ENCODE results near the gene HCAR3. TPM values are rescaled to one million over a fixed set of nuclear protein-coding genes. Genes with fewer than 3 reads are reported as not detected.
"Not testable (repeated sequence)": the region's sequence is repeated elsewhere in the genome, so short reads cannot be mapped to it uniquely, and the experiment has no call there.

The HCAR3 gene
- not detected in 2 replicates for total RNA-seq (2014; rRNA removed; shearing (Covaris generic))

DNA sequence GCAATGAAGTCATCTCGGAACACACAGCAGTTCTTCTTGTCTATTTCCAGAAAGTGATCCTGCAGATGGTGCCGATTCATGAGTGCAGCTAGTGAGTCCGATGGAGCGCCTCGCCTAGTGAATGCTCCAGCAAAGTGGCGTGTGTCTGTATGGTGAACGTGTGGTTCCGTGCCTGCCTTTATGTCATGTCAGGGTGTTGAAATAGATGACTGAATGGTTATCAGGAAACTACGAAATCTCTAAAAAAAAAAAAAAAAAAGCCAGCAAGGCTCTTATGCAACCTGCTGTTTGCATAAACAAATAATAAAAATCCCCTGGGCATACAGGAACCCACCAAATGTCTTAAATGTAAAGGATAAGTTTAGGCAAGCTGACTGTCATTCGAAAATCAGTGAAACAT is at the start of gene HCAR3:
Gene HCAR3 (minus strand): TSS at position 154 of the 400 bp plus-strand sequence. CDS start 74 bp downstream, at position 80.
- DNase-seq (ENCODE audit: low spot score), result not testable (repeated sequence)

DNA sequence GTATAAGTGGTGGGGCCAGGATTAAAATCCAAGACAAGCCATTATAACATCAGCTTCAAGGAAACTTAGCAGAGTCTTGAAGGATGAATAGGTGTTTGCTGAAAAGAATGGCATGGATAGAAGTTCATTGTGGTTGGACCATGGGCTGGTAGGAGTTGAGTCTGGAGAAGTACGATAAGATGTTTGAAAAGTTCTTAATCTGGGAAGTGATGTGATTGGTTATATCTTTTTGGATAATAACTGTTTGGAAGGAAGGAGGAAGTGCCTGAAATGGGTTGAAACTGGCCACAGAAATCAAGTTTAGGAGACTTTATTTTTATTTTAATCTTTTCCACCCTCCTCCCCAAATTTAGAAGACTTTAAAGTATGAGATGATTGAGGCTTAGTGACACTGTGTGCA is 41.0 kb upstream of the HCAR3 start:
- no peak for DNase-seq (ENCODE audit: low spot score)

DNA sequence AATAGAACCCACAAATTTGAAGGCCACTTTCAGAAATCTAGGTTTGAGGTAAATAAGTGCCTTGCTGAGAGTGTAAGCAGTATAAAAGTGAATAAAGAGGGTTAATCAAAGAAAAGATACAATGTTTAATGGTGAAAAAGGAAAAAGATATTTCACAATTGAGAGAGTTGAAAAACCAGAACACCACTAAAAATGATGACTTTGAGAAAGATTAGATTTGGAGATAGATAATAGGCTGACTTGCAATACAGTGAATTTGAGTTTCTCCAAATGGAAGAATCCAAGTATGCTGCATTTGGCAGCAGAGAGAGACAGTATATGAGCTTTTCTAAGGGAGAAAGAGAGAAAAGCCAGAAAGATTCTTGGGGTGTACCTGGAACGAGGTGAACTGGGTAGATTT is 38.2 kb upstream of the HCAR3 start:
- no peak for DNase-seq (ENCODE audit: low spot score)

- no peak for DNase-seq (ENCODE audit: low spot score)
Observed at GRCh38 chr12:122753319-122753650, 36.7 kb upstream of the HCAR3 start.

DNA sequence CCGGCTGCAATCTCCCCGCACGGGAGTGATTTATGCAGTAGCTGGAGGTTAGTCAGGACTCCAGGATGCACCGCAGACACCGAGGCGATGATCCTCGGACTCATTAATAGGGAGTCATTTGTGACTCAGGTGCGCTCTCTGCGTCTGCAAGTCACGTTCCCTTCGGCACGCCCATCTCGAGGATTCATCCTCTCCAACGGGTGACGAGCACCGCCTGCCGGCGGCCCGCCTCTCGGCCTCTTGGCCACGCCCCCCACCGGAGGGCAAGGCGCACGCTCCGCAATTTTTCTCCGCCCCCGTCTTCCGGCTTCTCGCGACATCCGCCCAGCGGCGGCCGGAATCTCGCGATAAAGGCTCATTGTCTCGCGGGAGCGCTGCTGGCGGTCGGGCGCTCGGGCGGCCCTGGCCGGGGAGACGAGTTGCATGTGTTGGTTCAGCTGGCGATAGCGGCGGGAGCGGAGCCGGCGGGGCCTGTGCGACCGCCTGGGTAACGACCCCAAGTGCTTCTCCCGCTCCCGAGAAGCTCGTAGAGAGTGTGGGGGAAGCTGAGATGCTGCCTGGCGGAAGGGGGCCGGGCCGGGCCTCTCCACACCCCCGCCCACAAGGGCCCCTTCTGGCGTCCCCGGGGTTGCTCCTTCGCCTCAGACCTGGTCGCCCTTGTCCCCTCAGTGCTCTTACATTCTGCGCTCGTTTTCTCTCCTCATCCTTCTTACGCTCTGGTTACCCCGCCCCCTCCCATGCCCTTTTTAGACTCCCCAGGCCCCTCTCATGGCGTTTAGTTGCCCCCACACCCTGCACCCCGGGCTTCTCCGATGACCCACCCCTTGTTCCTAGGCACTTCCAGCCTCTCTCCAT is 36.1 kb upstream of the HCAR3 start, which contains the start of gene DENR:
Gene DENR (plus strand): TSS at position 361 of the 855 bp plus-strand sequence. CDS start 878 bp downstream, outside the sequence.
- peak; percentile 96 for DNase-seq (ENCODE audit: low spot score)

- not testable (repeated sequence) for DNase-seq (ENCODE audit: low spot score)
Observed at GRCh38 chr12:122750781-122751515, 34.3 kb upstream of the HCAR3 start.

DNA sequence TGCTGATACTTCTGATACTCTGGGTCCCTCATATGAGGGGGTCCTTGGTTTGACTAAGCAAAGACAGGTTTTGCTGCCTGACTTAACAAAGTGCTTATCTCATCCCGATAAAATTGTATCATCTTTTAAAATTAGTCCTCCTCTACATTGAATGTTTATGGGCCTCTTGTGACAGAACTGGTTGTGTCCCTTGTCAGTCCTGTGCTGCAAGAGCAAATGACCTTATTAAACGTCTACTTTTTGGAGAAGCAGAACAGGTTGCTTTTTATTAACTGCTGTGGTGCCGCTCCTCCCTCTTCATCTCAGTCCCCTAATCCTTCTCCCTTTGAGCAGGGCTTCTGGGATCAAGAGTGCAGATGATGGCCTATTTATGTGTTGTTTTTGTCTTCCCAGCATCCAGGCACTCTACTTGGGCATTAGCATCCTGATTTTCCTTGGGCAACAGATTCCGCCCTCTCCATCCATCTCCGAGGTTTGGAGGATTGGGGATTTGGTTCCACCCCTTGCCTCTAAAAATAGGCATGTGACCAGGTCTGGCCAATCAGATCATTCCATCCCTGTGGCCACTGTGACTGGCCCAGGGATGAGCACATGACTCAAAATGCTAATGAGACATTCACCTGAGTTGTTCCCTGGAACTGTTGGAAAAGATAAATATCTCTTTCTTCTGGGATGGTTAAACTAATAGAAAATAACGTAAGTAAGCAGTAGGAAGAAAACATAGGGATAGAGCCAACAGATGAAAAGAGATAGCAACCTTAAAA is 33.1 kb upstream of the HCAR3 start:
- DNase-seq (ENCODE audit: low spot score), result peak; percentile 16

- no peak for DNase-seq (ENCODE audit: low spot score)
Observed at GRCh38 chr12:122747224-122748135, 30.9 kb upstream of the HCAR3 start.

DNA sequence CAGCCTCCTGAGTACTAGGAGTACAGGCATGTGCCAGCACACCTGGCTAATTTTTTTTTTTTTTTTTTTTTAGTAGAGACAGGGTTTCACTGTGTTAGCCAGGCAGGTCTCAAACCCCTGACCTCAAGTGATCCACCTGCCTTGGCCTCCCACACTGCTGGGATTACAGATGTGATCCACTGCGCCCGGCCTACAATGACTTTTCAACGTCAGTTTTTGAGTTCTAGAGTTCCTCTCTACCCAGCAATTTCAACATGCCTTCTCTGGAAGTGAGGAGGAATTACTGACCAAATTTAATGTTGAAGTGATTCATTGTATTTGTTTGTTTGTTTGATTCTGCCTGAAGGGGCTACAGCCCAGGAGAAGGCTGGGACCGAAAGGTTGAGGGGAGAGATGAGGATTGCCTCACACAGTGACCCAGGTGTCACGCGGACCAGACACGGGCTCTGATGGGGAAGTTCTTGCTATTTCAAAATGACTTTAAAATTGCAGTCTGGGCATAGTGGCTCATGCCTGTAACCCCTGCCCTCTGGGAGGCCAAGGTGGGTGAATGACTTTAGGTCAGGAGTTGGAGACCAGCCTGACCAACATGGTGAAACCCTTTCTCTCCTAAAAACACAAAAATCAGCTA is 27.4 kb upstream of the HCAR3 start:
- no peak for DNase-seq (ENCODE audit: low spot score)

DNA sequence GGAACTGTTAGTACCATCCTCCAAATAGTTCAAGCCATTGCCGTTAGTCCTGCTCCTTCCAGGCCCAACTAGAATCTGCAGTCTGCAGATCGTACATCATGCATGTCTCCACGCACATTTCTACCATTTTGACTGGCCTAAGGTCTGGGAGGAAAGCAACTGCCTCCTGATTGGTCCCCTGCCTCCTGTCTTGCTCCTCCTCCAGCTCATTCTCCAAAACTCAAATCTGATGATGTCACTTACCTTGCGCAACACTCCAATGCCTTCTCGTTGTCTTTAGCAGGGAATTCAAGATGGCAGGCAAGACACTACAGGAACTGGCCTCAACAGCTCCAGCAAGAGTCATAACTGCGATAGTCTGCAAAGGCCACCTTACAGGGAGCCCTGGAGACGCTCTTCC is 23.7 kb upstream of the HCAR3 start:
- DNase-seq (ENCODE audit: low spot score), result peak; percentile 14

GRCh38 chr12:122738571-122738970 is 22.0 kb upstream of the HCAR3 start:
- peak; percentile 18 for DNase-seq (ENCODE audit: low spot score)

DNA sequence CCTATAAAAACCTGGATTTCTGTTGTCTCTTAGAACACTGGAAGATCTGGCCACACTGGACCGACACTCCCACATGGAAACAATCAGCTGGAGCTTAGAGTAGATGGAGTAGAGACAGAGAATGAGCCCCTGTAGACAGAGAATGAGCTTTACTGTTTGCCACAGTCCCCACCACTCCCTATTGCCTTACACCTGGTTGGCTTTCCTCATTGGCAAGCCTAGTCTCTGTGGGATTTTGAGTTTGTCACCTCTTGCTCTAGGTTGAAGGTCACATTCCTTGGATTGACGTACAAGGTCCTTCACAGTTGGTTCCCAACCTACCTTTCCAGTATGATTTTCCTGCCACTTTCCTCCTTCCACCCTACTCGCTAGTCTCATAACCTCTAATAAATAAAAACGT is 16.0 kb upstream of the HCAR3 start:
- no peak for DNase-seq (ENCODE audit: low spot score)

- no peak for DNase-seq (ENCODE audit: low spot score)
Observed at GRCh38 chr12:122732170-122732569, 15.6 kb upstream of the HCAR3 start.

DNA sequence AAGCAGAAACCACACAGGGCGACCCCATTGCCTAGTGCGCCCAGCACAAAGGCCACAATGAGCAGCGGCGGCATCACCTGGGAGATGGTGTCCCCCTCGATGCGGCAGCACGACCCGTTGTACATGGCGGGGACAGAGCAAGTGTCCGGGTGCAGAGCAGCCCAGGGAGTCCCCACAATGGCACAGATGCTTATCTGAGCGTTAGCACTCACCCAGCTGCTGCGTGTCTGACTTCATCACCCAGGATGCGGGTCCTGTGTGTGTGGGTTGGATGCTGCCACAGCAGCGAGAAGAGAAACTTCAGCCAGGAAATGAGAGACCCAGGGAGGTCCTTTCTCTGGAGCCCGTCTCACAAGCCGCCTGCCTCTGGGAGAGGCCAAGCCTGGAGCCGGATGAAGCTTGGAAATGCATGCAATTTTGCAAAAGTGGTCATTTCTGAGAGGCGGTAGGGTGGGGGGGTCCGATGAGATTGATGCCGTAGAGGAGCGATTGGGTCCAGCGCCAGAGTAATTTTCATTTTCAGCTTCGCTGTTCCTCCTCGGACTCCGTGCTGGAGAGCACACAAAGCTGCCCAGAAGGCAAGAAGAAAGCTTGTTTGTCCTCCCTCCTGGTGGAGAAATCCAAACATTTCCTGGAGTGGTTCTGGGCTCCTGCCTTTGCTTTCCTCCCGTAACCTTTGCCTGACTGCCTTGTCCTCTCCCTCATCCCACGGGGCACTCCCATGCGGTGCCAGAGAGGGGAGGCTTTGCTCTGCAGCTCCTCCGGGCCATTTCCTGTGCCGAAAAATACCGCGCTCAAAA is 13.8 kb upstream of the HCAR3 start, which contains the start of gene HCAR1:
Gene HCAR1 (minus strand): TSS at position 630 of the 800 bp plus-strand sequence. CDS start 505 bp downstream, at position 125.
- DNase-seq (ENCODE audit: low spot score), result no peak

DNA sequence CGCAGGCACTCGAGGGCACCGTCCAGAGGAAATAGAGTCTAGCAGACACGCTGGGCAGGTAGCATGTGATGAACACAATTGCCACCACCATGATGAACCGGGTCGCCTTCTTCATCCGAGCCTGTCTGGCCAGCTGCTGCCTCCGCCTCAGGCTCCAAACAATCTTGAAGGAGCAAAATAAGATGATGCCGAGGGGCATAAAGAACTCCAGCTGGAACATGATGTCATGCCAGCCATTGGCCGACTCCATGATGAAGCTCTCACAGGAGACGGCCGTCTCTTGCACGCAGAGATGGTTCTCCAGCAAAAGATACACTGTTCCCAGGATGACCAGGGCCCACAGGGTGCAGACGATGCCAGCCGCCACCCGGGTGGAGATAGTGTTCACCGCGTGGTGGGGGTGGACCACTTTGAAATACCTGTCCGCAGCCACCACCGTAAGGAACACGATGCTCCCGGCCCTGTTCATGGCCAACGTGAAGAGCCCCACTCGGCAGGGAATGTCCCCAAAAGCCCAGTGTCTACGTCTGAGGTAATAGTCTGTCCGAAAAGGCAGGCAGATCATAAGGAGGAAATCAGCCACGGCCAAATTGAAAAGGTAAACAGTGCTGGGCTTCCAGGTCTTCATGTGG is 13.1 kb upstream of the HCAR3 start:
- no peak for DNase-seq (ENCODE audit: low spot score)

- DNase-seq (ENCODE audit: low spot score), result peak; percentile 66
Observed at GRCh38 chr12:122726080-122726558, 9.5 kb upstream of the HCAR3 start.

GRCh38 chr12:122725452-122726079 is 9.0 kb upstream of the HCAR3 start:
- no peak for DNase-seq (ENCODE audit: low spot score)

DNA sequence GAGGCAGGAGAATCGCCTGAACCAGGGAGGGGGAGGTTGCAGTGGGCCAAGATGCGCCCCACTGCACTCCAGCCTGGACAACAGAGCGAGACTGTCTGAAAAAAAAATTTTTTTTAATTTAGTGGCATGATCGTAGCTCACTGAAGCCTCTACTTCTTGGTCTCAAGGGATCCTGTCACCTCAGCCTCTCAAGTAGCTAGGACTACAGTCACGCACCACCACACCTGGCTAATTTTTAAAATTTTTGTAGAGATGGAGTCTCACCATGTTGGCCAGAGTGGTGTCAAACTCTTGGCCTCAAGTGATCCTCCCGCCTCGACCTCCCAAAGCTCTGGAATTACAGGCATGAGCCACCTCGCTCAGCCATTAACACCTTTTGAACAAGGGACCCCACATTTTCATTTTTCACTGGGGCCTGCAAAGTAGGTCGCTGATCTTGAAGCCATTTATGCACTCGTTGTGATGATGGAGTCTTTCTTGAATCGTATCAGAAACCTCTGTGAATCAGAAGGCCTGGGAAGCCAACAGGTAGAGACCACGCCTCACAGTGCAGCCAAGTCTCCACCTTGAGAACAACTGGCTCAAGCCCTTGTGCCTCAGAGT is 8.1 kb upstream of the HCAR3 start:
- no peak for DNase-seq (ENCODE audit: low spot score)
